Testis (tissue), 3 donors: Measurements from ENCODE around the gene LRP1. TPM values are rescaled to one million over a fixed set of nuclear protein-coding genes. Genes with fewer than 3 reads are reported as not detected.

ENCODE experiments used
- DNase-seq: peaks from one replicate; pipeline ENCODE4 v3.0.0-alpha.2; 2019
- H3K27ac ChIP-seq, 2 donors: fragments of 200-600 bp; sonication (generic); one replicate each; pipeline ENCODE4 v1.5.1; 2019
- H3K27me3 ChIP-seq: fragments of 200-600 bp; sonication (generic); one replicate; pipeline ENCODE4 v1.5.1; 2019
- H3K36me3 ChIP-seq: fragments of 200-600 bp; sonication (generic); one replicate; pipeline ENCODE4 v1.5.1; 2017; ENCODE audit warnings: low read depth; ENCODE audit errors: missing control alignments
- H3K4me1 ChIP-seq: fragments of 200-600 bp; sonication (generic); one replicate; pipeline ENCODE4 v1.5.1; 2019
- H3K4me3 ChIP-seq, 2 donors: fragments of 200-600 bp; sonication (generic); one replicate each; pipeline ENCODE4 v1.5.1; 2017 to 2019
- H3K9me3 ChIP-seq: fragments of 200-600 bp; sonication (generic); one replicate; pipeline ENCODE4 v1.5.1; 2017
- POLR2A ChIP-seq: fragments of 450-650 bp; IDR thresholded peaks from one replicate; pipeline ENCODE4 v1.6.1; 2017; ENCODE audit warnings: antibody characterized with exemption, mild to moderate bottlenecking, moderate library complexity
- WGBS, 2 donors: methylation state at CpG; one replicate each; pipeline ENCODE4 v1.1.5; 2018; 5-methylcytosine and 5-hydroxymethylcytosine counted together
- intact Hi-C: fragments of 100-400 bp; cut with DNase I; formaldehyde crosslinking; loops from one replicate; pipeline ENCODE4 v1.15.1; 2023; ENCODE audit warnings: low total_unique reads
- polyA plus RNA-seq: library from polyadenylated mRNA; stranded (reverse); fragments of 350-450 nt; fragmentation: Illumina TruSeq; extraction: RNeasy Lipid Tissue Mini Kit (QIAGEN cat#74804); gene quantifications from one replicate; pipeline ENCODE4 v1.2.3, GENCODE V29; 2014; ENCODE audit warnings: low read depth, low replicate concordance; ENCODE audit not compliant: insufficient read depth
- total RNA-seq, 2 donors: library from RNA; depleted of rRNA; stranded (reverse); fragments of >200 nt; gene quantifications; one replicate each; pipeline ENCODE4 v1.2.3, GENCODE V29; 2016
- TF ChIP-seq, protein P1 (sequence below), 3 experiments: fragments of 450-650 bp in 2 of 3; fragments of 200-600 bp in 1 of 3; sonication (generic) in 1 of 3; IDR thresholded peaks; one replicate each; pipeline ENCODE4 v1.5.1; 2016 to 2019; ENCODE audit warnings: antibody characterized with exemption in 3 of 3, mild to moderate bottlenecking in 2 of 3, moderate library complexity in 1 of 3

The LRP1 gene
- total and polyA plus RNA-seq, 3 donors from 2014 or later = 82.4 to 200 (median 135) TPM

DNA sequence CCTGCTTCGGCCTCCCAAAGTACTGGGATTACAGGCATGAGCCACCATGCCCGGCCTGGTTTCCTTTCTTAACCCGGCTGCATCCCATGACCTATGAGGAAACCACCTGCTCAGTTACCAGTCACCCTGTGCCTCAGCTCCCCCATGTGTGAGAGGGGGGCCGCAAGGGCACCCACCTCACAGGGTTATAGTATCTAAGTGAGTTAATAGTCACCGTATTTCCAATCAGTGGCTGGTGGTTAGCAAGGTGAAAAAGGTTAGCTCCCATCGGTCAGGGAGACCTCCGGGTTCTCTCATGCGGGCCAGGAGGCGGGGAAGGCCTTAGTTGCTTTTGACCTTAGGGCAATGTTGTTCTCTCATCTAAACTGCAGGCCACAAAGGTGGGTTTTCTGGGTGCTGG lies 6.7 kb downstream of the LRP1 start:
- Histone ChIP-seq H3K9me3 (no peaks in the 10 kb centered on the region), H3K4me3 (no peak overlapping the region), H3K4me1 (peaks cover 80% of the 10 kb centered on the region), H3K27me3 (no peaks in the 10 kb centered on the region), H3K36me3 (no peaks in the 10 kb centered on the region), H3K27ac (peak overlapping the region; percentile 18 to 98)
- TF ChIP-seq POLR2A = no peak
- TF ChIP-seq, protein P1, sequence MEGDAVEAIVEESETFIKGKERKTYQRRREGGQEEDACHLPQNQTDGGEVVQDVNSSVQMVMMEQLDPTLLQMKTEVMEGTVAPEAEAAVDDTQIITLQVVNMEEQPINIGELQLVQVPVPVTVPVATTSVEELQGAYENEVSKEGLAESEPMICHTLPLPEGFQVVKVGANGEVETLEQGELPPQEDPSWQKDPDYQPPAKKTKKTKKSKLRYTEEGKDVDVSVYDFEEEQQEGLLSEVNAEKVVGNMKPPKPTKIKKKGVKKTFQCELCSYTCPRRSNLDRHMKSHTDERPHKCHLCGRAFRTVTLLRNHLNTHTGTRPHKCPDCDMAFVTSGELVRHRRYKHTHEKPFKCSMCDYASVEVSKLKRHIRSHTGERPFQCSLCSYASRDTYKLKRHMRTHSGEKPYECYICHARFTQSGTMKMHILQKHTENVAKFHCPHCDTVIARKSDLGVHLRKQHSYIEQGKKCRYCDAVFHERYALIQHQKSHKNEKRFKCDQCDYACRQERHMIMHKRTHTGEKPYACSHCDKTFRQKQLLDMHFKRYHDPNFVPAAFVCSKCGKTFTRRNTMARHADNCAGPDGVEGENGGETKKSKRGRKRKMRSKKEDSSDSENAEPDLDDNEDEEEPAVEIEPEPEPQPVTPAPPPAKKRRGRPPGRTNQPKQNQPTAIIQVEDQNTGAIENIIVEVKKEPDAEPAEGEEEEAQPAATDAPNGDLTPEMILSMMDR (IDR thresholded peaks at IDR 0.05) = no peak
- WGBS, 2 donors = 55 to 67% methylated on average over 9 of the region's 9 CpGs
- intact Hi-C loops = no loop called here
- no peak for DNase-seq

DNA sequence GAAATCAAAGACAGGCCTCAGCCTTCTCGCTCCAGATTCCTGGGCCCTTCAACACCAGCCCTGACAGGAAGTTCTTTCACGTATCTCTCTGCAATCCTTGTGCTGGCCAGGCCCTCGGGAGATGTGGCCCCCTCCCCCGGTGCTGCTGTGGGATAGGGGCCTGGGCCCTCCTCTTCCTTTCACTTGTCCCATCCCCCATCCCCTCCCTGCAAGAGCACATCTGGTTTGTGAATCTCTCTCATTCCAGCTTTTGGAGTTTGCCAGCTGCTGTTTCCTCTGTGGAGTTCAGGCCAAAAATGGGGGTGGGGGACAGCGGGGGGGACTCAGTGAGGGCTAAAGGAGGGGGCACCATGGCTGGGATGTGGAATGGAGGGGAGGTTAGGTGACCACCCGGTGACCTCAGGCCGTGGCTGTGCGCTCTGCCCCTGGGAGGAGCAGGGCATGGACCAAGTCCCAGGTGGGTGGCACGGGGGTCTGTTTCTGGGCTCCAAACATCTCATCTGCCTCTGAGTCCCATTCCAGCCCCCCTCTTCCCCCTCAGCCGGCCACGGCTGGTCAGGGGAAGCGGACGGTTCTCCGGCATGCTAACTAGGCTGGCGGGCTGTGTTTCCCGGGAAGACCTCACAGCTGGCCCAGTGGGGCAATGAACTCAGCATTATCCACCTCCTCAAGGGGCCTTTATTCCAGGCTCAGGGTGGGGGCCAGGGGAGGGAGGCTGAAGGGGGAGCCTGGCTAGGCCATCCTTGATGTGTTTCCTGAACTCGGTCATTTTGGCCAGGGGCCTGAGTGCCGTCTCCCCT lies 7.4 kb downstream of the LRP1 start:
- Histone ChIP-seq H3K9me3 (no peaks in the 10 kb centered on the region), H3K4me3 (no peak overlapping the region), H3K27ac (peak overlapping the region; percentile 18 to 98), H3K36me3 (no peaks in the 10 kb centered on the region), H3K4me1 (peaks cover 72% of the 10 kb centered on the region), H3K27me3 (no peaks in the 10 kb centered on the region)
- DNase-seq = peak; percentile 70
- WGBS, 2 donors = 36 to 41% methylated on average over 9 to 18 of the region's 18 CpGs
- intact Hi-C loops = no loop called here
- no peak for TF ChIP-seq POLR2A
- TF ChIP-seq, protein P1 (IDR thresholded peaks at IDR 0.05) = no peak

DNA sequence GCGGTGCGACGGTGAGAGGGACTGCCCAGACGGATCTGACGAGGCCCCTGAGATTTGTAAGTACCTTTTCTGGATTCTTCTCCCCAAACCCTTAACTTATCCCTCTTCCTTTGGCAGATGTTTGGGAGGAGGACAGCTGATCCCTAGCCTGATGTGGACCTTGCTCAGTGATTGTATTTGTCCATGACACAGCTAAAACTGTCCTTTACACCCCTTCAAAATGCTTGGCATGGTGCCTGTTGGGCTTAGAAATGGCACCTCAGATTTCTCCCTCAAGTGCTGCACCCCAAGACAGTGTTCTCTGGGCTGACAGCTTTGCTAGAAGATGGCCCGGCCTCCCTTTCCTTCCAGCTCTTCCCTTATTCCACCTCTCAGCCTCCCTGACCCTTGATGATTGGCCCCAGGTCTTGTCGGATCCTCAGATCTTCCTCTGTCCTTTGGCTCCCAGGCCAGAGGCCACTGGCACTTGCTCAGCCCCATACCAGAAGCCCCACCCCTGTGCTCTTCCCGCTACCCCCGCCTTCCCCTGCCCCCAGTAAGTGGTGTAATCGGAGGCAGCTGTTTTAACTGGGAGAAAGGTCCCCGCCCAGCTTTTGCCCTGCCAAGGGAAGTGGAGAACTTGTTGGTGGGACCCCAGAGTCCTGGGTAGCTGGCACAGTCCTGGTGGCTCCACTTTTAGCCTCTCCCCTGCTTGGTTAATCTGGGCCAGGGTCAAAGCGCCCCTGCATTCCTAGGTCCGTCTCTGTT lies 10.4 kb downstream of the LRP1 start:
- TF ChIP-seq POLR2A = no peak
- TF ChIP-seq, protein P1 (IDR thresholded peaks at IDR 0.05) = no peak
- Histone ChIP-seq H3K9me3 (no peaks in the 10 kb centered on the region), H3K4me1 (peaks cover 65% of the 10 kb centered on the region), H3K27ac (peak overlapping the region in 1 of 2 donors; percentile 17), H3K36me3 (no peaks in the 10 kb centered on the region), H3K4me3 (no peak overlapping the region), H3K27me3 (no peaks in the 10 kb centered on the region)
- 70 to 72% methylated on average over 13 of the region's 13 CpGs for WGBS, 2 donors
- no peak for DNase-seq
- intact Hi-C loops = no loop called here

DNA sequence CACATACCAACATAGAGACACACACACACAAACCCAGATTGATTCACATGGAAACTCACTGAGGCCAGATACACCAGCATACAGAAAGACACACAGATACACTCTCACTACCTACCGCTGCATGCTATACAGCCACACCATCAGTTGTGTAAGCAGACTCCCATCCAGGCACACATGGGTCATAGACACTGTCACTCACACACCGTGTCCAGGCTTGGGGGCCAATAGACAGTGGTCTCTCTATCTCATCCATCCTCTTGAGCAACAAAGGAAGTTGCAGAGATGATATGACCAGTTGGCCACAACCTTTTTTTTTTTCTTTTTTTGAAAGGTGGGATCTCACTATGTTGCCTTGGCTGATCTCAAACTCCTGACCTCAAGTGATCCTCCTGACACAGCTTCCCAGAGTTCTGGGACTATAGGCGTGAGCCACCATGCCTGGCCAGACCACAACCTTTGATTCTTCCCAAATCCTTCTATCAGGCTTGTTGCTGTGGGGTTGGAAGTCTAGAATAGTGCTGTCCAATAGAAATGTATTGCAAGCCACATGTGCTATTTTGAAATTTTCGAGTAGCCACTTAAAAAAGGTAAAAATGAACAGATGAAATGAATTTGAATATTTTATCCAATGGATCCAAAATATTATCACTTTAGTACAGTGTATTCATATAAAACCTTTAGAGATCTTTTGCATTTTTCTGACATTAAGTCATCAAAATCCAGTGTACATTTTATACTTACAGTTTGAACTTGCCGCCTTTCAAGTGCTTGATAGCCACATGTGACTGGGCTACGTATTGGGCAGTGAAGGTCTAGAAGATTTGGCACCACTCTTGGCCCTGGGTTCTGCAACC lies 11.7 kb downstream of the LRP1 start:
- TF ChIP-seq, protein P1 (IDR thresholded peaks at IDR 0.05) = no peak
- TF ChIP-seq POLR2A = no peak

More for the DNA sequence above, 11.7 kb downstream of the LRP1 start:
- no peak for DNase-seq
- Histone ChIP-seq H3K27me3 (no peaks in the 10 kb centered on the region), H3K36me3 (no peaks in the 10 kb centered on the region), H3K27ac (no peak overlapping the region), H3K9me3 (no peaks in the 10 kb centered on the region), H3K4me1 (peaks cover 52% of the 10 kb centered on the region), H3K4me3 (no peak overlapping the region)
- 70 to 82% methylated on average over 6 of the region's 6 CpGs for WGBS, 2 donors
- intact Hi-C loops = no loop called here
